ELR (cell line): ENCODE measurements around the gene MAP3K2.
A peak's percentile ranks its signal among the peaks of the same experiment; 100 is the strongest.

Source experiments
- DNase-seq: peaks from one replicate; pipeline ENCODE4 v3.0.0-alpha.2; 2015; ENCODE audit warnings: low read depth

MAP3K2 gene

DNA sequence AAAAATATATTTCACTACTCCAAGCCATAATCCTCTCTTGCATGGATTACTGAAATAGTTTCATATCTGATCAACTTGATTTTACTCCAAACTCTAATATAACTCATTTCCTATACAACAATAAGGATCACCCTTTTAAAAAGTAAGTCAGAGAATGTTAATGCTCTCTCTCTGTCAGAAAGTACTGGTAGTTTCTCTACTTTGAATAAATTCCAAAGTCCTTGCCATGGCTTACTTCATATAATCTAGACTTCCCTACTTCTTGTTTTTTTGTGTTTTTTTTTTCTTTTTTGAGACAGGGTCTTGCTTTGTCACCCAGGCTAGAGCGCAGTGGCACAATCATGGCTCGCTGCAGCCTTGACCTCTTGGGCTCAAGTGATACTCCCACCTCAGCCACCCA, 36.2 kb downstream of the MAP3K2 start:
- DNase-seq = no peak

DNA sequence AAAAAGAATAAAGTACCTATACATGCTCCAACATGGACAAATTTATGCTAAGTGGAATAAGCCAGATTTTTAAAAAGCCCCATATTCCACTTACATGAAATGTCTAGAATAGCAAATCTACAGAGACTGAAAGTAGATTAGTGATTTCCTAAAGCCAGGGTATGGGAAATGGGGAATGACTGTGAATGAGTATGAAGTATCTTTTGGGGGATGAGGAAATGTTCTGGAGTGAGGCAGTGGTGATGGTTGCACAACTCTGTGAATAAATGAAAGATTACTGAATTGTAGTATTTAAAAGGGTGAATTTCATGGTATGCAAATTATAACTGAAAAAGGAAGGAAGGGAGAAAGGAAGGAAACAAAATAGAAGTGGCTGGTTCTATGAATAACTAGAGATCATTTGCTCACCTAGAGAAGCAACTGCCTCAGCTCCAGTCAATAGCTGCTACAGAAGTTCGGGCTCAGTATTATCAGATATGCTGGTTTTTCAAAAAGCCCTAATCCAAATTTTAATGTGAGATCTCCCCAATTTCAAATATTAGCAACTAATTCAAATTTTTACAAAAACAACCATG, 39.3 kb downstream of the MAP3K2 start:
- peak; percentile 6 for DNase-seq

DNA sequence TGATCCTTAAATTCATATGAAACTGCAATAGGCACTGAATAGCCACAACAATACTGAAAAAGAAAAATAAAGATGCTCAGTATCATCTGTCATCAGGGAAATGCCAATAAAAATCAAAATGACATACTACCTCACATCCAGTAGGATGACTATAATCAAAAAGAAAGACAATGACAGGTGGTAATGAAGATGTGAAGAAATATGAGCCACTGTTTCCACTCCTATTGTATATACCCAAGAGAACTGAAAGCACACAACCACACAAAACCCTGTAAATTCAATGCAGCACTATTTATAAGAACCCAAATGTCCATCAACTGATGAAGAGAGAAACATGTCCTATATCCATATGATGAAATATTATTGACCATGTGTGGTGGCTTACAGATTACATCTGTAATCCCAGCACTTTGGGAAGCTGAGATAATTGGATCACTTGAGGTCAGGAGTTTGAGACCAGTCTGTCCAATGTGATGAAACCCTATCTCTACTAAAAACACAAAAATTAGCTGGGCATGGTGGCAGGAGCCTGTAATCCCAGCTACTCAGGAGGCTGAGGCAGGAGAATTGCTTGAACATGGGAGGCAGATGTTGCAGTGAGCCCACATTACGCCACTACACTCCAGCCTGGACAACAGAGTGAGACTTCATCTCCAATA, 39.9 kb downstream of the MAP3K2 start:
- DNase-seq = no peak

DNA sequence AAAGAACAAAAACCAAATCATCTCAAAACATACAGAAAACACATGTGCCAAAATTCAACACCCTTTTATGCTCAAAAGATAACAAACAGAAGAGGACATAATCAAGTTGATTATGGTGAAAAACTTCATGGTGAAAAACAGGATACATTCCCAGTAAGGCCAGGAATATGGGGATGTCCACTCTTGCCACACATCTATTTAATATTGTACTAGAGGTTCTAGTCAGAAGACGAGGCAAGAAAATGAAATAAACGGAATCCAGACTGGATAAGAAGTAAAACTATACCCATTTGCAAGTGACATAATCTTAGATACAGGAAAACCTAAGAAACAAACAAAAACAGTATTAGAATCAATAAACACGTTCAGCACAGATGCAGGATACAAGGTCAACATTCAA, 40.8 kb downstream of the MAP3K2 start:
- DNase-seq = no peak

DNA sequence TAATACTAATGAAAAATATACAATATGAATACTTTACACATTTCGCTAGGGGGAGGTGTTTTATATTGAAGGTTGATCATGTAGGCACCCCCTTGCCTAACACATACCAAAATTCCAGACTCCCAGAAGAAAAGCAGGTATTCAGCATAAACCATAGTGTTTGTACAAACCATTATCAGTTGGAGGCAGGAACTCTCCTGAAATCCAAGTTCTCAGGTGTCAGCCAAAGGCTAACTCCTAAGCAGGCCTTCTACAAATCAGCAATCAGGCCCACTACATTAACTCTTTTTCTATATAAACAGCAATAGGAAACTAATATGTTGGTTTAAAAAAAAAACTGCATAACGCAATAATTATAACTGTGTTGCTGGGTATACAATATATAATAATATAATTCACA, 44.5 kb downstream of the MAP3K2 start:
- no peak for DNase-seq

DNA sequence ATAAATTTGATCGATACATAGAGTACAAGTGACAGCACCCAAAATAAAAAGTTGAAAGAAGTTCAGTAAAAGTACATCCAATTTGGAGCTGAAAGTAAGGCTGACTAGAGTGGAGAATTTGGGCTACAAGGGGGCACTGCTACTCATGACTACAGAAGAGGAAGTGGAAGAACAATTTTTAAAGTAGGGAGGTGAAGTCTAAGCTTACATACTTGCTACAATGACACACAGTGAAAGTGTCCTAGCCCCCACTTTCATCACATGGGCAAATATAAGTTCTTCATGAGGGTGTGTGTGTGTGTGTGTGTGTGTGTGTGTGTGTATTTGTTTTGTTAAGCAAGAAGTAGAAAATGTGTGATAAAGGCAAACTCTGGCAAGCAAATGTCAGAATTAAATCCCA, 45.7 kb downstream of the MAP3K2 start:
- DNase-seq = no peak

DNA sequence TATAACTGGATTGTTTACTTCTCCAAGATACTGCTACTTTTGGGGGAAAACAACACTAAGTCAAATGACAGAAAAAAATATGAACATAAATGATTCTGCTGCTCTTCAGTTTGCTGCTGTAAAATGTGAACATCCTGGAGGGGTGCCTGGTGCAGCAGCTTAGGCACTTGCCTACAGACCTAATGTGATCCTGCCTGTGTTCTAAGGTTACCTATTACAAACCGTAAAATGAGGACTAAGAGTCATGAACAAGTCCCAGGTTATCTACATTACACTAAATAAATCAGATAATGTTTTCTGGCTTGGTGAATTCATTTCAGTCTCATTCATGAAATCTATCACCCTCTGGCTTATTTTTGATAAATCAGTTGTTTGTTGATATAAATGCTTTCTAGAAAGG, 55.4 kb downstream of the MAP3K2 start:
- no peak for DNase-seq

DNA sequence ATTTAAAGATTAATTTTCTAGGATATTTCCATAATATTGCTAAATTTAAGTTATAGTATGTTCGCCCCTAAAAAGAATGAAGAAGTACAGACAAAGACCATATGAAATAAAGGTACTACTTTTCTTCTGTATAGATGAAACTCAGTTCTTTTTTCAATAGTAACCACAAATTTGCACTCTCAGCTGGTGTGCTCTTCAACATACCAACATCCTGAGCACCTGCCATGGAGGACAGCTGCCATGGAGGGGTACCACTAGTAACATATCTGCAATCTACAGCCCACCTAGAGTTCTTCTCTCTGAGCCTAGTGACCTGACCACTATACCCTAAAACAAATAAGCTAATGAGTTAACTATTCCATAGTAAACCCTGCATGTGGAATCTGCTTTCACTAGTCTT, 57.0 kb downstream of the MAP3K2 start:
- no peak for DNase-seq

DNA sequence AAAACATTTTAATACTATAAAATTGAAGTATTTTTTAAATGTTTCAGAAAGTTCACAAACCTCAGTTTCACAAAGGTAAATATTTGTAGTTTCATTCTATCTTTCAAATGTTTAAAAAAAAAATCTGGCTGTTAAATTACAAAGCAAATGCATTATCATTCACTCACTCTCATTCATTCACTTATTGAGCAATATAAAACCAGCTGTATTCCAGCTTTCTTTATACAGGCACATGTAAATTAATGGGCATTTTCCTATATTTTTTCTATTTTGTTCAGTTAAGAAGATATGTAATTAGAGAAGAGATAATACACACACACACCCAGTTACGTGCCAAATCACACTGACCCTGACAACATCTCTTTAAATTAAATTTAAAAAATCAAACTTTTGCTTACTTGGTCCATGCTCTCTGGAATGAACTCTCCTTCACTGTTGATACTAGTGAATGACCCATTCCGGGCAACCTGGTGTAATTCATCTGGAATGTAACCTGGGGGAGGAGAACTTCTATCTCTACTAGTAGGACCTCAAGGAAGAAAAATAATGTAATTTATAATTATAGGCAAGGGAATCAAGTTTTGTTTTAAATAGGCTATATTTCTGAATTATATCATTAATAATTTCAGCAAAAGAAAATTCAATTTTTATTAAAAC, 61.4 kb downstream of the MAP3K2 start:
- peak; percentile 21 for DNase-seq

DNA sequence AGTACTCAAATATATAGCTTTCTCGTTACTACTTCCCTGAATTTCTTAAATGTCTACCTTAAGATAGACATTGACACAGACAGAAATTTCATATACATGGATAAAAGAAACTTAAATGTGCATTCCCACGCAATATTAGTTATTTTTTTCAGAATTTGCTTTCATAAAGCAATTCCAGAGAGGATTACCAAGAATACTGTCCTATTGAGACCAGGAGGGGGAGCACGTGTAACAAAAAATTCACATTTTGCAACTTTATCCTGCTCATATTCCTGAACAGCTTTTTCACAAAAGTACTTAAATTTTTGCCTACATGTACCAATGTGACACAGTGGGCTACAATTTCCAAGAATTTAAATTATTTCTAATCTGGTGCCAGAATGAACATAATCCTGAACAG, 63.1 kb downstream of the MAP3K2 start:
- peak; percentile 67 for DNase-seq

DNA sequence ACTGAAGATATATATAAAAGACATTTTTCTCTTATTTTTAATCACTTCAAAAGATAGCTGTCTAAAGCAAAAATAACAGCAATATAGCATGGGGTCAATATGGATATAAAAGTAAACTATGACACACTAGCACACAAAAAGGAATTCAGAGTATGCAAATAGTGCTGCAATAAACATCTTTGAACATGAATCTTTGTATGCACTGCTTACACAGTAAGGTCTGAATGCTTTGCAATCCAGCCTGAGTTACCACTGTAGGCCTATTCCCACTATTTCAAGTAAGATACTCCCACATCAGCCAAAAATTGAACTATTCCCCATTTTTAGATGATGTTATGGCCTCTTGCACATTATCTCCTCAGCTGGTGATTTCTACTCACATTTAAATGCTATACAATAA, 66.5 kb downstream of the MAP3K2 start:
- DNase-seq = no peak

DNA sequence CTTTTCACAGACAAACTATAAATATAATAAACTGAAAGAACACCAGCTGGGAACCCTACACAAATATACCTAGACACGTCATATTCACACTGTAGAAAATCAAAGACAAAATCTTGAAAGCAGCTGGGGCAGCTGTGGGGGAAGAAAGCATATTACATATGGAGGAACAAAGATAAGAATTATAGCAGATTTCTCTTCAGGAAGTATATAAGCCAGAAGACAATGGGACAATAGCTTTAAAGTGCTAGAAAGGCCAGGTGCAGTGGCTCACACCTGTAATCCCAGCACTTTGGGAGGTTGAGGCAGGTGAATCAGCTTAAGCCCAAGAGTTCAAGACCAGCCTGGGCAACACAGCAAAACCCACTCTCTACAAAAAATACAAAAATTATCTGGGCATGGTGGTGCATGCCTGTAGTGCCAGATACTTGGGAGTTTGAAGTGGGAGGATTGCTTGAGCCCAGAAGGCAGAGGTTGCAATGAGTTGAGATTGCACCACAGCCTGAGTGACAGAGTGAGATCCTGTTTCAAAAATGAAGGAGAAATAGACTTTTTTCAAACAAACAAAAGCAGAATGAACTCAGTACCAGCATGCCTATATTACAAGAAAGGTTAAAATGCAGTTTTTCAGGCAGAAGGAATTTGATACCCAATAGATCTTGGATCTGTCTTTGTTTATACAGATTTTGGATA, 67.0 kb downstream of the MAP3K2 start:
- DNase-seq = no peak

DNA sequence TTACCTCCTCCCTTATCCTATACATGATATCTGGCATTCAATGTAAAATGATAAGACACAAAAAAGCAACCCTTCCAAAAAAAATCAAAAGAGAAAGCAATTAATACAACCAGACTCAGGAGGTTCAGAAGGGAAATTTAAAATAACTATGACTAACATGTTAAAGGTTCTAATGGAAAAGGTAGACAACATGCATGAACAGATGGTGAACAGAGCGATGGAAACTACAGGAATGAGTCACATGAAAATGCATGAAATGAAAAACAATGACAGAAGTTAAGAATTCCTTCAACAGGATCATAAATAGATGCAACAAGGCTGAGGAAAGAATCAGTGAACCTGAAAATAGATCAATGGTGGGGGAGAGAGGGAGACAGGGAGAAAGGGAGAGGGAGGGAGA, 67.7 kb downstream of the MAP3K2 start:
- no peak for DNase-seq

DNA sequence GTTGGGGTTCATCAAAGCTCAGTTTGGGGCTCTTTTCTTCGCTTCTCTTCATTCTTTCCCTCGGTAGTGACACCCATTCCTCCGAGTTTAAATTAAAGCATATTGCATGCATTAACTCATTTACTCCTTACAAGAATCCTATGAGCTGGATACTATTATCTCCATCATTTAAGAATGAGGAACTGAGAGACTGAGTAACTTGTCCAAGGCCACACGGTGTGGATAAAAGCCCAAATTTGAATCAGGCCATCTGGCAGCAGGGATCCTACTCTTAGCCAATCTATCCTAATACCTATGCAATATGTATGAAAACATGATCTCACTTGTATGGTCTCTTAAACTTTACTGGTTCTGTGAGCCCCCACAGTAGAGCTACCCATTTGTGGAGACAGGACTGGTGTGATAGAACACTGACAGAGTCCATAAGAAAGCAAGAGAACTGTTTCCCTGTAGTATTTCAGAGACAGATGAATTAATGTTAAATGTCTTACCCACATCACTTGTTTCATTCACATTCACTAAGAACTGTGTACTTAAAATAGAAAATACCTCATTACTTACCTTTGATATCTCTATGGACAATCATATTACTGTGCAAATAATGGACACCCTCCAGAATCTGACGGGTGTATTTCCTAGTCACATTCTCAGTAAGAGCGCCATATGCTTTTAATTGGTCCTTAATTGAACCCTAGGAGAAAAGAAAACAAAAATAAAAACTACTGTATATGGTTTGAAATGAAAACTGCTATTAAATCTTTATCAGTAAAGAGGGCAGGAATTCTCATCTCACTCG, 73.4 kb downstream of the MAP3K2 start:
- DNase-seq = no peak

DNA sequence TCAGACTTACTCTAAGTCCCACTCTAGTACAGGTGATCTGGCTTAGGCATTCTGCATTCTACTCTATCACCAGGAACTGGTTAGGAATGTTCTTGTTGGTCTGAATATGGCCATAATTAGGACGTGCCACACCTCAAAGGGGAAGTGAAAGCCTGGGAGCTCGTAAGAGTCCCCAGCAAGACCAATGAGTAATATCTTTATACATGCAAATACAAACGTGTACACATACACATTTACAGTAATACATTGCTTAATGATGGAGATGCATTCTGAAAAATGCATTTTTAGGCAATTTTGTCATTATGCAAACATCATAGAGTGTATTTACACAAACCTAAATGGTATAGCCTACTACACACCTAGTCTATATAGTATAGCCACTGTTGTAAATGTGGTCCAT, 74.4 kb downstream of the MAP3K2 start:
- DNase-seq = no peak

DNA sequence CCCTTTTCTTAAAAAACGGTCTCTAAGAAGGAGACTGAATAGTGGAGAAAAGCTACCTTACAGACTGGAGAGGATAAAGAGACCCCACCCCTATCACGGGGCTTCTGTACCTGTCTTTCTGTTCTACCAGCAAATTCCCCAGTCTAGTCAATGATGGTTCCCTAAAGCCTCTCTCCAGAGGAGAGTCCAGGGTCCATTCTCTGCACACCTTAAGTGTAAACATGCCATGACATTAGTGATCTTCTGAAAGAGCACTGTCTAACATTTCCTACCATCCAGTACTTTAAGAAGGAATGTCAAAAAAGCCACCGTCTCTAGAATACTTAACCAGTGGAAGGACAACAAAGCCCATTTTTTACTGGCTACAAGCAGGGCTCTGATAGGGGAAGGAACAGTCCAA, 76.8 kb downstream of the MAP3K2 start:
- no peak for DNase-seq

DNA sequence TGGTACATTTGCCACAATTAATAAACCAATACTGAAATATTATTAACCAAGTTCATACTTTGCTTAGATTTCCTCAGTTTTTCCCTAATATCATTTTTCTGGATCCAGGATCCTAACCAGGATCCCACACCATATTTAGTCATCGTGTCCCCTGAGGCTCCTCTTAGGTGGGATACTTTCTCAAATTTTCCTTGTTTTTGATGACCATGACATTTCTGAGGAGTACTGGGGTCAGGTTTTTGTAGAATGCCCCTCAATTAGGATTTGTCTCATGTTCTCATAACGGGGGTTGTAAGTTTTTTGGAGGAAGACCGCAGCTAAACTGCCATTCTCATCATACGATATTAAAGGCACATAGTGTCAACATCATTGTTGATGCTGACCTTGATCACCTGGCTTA, 78.3 kb downstream of the MAP3K2 start:
- no peak for DNase-seq

DNA sequence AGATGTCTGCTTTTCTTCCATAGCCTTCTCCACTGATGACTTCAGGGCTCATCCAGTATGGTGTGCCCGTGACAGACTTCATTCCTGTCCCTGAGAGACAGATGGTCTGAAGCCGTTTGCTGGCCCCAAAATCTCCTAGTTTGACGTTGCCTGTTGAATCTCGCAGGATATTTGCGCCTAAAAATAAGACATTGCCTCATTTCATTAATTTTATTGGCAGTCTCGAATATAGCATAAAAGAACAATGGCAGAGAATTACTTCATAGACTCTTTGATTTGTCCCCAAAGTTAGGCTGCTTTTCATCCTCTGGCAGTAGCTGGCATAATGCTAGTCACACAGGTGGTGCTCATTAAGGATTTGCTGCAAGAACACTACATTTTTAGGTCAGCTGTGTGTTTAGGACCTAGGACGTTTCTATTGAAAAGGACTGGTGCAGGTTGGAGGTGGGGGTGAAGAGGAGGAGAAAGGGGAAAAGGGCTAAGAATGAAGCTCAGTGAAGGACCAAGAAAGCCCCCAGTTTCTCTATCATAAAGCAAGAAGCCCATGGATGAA, 79.1 kb downstream of the MAP3K2 start:
- no peak for DNase-seq

DNA sequence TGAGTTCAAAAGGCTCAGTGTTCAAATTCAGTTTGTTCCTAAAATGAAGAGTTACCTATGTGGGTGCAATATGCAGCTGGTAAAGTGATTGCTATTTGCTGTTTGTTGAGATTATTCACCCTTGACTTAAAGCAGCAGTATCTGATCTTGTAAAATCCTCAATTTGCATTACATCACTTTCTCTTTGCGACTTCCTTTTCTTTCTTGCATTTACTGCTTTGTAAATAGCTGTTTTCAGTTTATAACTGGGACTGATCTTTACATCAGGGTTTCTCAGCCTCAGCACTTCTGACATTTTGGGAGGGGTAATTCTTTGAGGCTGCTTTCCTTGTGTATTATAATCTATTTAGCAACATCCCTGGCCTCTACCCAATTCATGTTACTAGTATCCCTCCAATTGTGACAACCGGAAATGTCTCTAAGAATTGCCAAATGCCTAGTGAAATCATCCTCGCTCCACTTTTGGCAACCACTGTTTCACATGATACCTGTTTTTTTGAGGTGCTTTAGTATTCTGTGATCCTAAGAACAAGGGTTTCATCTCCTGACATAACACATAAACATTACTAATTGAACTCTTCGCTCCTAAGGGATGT, 81.7 kb downstream of the MAP3K2 start:
- no peak for DNase-seq

DNA sequence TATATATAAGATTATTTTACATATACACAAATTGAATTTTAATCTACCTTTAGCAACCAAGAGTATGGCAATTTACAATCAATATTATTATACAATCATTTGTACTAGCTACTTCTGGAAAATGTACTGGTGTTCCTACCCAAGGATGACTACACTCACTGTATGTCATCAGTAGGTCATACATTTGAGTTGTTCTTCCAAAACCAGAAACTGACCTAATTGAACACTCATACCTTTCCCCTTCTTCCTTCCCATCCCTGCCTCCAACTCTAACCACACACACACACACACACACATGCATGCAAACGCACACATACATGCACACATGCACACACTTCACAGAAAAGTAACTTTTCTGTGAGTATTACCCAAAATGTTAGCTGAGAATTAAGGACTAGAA, 85.6 kb downstream of the MAP3K2 start:
- DNase-seq = no peak

DNA sequence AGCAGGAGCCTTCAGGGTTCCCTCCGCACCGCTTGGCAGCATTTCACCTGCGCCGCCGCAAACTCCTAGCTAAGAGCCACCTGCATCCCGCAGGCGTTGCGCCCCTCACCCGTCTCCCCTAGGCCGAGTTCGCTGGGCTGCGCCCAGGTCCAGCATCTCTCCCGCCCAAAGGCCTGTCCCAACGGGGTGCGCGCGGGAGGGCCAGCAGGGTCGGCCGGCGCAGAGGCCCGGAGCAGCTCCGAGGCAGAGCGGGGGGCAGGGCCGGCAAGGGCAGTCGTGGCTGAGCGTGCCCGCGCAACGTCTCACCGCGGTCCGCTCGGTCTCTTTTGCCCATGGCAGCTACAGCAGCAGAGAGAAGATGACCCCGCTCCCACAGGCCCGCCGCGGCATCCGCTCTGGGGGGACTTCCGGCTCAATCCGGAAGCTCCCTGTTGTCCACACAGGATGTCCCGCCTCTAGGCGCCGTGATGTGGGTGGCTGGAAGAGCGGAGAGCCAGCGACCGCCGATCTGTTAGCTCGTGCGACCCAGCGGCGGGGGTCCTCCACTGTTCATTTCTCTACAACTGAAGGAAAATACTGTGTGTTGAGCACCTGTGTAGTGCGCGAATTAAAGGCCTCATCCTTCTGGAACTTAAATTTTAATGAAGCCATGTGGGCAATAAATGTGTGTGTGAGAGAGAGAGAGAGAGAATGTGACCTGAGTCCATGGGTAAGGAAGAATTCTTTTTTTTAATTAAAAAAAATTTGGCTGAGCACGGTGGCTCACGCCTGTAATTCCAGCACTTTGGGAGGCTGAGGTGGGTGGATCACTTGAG, 93.8 kb downstream of the MAP3K2 start, which contains the start of gene ERCC3:
Gene ERCC3 (minus strand): TSS at position 397 of the 815 bp plus-strand sequence. CDS start 63 bp downstream, at position 334.
- DNase-seq = peak; percentile 89
